ENCODE results near the gene FAM3D.
A peak's percentile ranks its signal among the peaks of the same experiment; 100 is the strongest.

The FAM3D gene

GRCh38 chr3:58625196-58625824, 41.3 kb downstream of the FAM3D start:
- no peak for DNase-seq

GRCh38 chr3:58624550-58624949, 42.0 kb downstream of the FAM3D start:
- no peak for DNase-seq

GRCh38 chr3:58623961-58624360, 42.6 kb downstream of the FAM3D start:
- DNase-seq: no peak

DNA sequence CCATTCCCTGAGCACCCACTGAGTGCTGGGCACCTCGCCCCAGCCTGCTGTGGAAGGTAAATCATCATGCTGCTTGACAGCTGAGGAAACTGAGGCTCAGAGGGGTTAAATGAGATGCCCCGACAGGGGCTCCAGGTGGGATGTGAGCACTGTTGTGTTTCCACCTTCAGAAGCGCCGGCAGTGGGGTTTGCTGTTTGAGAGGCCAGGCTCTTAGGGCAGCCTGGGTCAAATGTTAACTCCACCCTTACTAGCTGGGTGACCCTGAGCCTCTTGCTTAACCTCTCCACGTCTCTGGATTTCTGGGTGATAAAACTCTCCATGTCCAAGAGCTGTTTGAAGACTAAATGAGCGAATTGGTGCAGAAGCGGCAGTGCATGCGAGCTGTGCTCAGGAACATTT, 43.1 kb downstream of the FAM3D start:
- no peak for DNase-seq

DNA sequence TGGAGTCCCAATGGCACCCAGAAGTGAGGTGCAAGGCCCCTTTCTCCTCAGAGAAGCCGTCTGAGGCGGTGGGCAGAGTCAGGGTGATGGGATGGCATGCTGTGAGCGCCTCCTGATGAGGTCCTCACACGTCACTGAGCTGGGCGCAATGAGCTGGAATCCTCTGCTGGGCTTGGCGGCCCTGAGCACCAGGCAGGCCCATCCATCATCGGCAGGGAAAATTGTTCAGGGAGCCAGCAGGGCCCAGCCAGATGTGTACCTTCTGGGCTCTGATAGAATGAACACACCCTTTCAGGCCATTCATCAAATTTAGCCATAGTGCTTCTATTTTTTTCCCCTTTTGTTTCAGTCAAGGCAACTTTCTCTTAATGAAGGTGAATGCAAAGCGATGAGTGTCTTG, 43.7 kb downstream of the FAM3D start:
- no peak for DNase-seq

GRCh38 chr3:58622436-58622835, 44.1 kb downstream of the FAM3D start:
- DNase-seq: no peak

DNA sequence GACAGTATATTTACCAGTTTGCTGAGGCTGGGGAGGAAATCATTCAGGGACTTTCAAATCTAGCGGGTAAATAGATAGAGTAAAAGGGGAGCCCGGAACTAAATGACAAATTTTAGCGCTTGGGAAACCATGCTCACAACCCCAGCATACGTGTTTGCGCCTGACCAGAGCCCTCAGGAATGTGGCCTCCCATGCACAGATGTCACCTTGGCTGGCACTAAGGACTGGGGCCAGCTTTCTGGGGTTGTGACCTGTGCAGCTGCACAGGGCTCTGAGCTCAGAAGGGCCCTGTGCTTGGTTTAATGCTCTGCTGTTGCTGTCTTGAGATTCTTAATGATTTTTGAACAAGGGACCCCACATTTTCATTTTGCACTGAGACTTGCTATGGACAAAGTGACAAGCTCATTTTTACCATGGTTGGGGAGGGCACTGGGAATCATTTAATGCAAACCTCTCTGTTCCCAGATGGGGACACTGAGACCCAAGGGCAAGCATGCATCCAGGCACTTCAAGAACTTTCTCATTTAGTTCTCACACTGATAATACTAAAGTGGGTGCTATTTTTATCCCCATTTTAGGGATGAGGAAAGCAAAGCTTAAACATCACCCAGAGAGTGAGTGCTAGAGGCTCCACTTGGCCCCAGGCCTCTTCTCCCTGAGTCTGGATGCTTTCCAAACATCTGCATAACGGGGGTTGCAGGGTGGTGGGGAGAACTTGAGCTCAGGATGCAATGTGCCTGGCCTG, 45.3 kb downstream of the FAM3D start:
- DNase-seq: no peak

DNA sequence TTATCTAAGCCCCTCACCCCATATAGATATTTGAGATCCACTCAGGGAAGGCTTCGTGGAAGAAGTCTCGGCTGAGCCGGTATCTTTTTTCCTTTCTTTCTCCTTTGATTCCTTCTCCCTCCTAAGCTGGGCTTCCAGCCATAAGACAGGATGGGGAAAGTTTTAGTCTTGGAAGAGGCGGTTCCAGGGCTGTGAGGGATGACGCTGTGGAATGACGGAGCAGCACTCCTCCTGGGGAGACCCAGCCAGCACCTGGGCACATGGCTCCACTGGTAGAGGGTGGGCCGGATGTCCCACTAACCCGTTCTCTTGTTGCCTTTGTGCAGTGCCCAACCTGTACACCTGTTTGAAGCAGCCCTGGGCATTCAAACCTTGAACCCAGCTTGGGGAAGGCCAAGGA, 46.2 kb downstream of the FAM3D start:
- DNase-seq: no peak

DNA sequence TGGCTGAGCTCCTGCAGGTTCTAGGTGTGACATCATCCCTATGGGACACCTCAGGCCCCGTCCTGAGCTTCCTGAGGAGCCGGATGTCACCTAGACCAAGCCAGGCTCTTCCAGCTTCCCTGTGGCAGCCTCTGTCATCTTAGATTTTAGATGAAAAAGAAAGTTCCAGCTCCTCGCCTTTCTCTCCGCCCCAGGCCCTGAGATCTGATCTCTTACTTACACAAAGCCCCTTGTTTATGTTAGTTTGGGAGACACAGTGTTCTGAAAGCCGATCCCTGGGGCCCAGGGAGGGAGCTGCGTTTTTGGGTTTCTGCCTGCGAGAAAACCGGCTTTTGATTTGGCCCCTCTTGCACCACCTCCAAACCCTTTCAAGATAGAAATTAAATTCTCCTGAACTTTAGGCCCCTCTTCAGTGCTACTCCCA, 49.2 kb downstream of the FAM3D start:
- no peak for DNase-seq

DNA sequence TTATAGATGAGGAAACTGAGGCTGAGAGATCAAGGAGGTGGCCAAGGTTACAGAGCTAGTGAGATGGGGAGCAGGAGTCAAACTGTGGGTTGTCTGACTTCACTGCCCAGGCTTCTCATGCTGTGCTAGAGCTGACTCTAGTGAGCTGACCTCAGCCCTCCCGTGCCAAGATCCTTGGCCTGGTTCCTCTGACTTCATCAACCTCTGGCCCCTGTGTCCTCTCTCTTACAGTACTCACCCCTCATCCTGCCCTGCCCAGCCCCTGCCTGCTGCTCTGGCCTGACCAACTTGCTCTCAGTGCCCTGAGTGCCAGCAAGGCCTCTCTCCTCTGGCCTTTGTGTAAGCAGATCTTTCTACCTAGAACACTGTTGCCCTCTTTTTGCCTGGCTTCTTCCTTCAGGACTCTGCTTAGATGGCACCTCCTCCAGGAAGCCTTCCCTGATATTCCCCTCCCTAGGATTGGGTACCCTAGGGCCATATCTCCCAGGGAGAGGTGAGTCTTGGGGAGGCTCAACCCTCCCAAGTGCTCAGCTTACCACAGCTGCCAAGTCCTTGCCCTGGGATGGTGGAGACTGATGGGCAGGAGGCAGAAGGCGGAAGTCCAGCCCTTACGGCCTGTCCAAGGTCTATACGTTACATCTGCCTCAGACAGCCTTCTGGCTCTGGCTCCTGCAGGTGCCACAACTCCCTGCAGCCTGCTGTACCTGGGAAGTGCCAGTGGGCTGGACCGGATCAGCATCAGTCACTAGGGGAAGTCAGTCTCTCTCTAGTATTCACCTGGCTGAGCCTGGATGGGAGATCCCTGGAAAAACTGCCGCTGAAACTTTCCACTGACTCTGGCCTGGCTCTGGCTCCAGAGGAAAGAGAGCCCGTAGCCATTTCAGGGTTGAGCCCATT, 53.1 kb downstream of the FAM3D start:
- no peak for DNase-seq

DNA sequence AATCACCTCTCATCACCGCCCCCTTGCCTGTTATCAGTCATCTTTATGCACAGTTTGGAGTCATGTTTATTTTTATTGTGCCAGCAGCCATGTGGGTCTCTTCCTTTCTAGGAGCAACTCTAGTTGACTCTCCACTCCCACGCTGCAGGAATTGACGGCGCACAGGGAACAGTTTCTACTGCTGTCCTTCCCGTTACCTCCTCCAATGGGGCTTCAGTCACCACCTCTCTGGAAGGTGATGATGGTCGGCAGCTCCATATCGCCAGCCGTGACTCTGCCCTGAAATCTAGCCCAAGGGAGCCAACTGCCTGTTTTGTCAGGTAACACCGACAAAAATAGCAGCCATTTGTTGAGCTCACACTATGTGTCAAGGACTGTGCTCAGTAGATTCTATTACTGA, 53.7 kb downstream of the FAM3D start:
- DNase-seq: no peak

GRCh38 chr3:58609990-58610389, 56.6 kb downstream of the FAM3D start:
- no peak for DNase-seq

GRCh38 chr3:58608648-58609047, 57.9 kb downstream of the FAM3D start:
- DNase-seq: peak; percentile 8

- no peak for DNase-seq
These were observed 58.8 kb downstream of the FAM3D start for GRCh38 chr3:58607816-58608215.

- DNase-seq: no peak
These were observed 59.9 kb downstream of the FAM3D start for GRCh38 chr3:58606693-58607092.

DNA sequence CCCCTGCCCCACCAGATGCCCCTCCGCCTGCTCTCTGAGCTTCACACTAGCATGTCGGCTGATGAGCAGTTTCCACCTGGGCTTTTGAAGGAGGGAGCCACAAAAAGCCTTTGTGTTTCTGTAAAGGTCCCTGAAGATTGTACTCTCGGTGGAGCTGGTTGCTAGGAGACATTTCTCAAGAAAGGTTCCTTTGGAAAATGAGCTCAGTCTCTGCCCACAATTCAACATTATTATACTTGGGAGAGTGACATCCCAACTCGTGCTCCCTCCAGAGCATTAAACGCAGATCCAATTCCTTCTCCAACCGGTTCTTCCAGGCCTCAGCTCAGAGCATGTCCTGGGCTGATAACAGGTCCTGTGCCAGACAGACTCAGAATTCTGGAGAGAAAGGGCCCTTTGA, 62.5 kb downstream of the FAM3D start:
- DNase-seq: no peak

DNA sequence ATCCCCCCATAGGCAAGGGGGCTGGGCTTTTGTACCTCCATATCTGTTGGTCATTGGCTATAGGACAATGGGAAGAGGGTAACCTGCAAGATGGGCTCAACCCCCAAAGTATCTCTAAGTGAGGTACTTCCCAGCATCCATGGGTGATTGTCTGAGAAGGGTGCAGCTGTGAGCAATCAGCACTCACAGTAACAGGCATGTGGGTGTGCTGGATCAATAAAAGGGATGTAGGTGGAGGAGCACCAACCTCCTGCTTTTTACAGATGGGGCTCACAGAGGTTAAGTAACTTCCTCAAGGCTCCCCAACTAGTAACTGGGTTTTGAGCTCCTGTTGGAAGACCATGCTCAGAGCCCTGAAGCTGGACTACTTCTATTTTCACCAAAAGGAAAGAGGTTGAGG, 63.0 kb downstream of the FAM3D start:
- DNase-seq: no peak

GRCh38 chr3:58597770-58598310, 68.7 kb downstream of the FAM3D start:
- no peak for DNase-seq

DNA sequence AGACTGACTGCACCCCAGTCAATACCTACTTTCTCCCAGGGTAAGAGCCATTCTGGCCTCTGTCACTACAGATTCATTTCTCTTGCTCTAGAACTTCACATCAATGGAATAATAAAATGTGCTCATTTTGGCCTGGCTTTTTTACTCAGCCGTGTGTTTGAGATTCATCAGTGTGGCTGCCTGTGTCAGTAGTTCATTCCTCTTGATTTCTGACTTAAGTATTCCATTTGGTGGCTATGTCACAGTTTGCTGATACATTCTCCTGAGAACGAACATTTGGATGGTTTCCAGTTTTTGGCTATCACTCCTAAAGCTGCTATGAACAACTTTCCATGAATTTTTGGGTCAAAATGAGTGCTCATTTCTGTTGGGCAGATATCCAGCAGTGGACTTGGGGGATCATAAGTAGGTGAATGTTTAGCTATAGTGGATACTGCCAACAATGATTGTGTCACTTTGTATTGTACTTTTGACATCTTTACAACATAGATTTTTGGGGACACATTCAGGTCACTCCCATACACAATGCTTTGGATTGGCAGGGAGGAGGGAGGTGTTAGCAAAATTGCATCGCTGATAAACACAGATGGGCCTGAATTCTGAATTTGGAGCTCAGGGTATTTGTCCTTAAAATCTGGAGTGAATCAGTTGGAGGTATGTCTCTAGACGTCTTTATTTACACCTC, 69.6 kb downstream of the FAM3D start:
- DNase-seq: no peak

GRCh38 chr3:58594117-58594516, 72.5 kb downstream of the FAM3D start:
- no peak for DNase-seq

DNA sequence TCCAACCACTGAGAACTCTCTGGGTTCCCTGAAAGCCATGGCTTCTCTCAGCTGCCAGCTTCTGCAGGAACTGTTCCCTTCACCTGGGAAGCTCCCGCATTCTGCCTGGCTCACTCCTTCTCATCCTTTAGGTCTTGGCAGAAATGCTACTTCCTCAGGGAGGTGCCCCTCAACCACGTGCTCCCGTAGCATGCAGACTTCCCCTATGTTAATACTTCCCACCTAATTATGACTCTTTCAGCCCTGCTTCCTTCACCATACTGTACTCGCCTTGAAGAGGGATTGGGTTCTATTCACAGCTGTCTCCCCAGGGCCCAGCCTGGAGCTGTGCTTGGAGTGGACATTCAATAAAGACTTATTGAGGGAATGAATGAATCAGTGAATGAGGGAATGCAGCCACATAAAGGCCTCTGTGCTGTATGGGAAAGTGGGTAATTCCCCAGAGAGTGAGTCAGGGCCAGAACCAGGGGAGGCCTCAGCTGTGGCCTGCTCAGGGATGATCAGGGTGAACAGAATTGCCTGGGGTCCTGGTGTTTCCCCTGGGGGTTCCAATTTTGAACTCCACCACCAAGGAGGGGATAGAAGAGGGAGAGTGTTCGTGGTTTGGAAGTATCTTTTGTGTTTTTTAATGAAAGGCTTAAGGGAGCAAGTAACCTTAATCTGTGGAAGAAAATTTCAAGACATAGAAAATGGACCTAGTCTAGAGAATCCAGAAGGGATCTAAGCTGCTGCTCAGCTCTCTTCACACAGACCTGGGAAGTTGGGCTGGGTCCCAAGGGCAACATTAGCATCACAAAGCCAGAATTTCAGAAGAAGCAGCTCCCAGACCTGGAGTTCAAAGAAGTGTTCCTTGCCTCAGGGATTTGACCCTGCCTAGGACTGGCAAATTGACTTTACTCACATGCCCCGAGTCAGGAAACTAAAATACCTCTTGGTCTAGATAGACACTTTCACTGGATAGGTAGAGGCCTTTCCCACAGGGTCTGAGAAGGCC, 74.8 kb downstream of the FAM3D start:
- no peak for DNase-seq

Measured in NCI-H1694 (cell line).